ENCODE data around the gene CLTRN. TPM values are rescaled to one million over a fixed set of nuclear protein-coding genes. Genes with fewer than 3 reads are reported as not detected.

Gene CLTRN
- total RNA-seq, 1 experiment from 2014 or later, result 1.8 TPM

DNA sequence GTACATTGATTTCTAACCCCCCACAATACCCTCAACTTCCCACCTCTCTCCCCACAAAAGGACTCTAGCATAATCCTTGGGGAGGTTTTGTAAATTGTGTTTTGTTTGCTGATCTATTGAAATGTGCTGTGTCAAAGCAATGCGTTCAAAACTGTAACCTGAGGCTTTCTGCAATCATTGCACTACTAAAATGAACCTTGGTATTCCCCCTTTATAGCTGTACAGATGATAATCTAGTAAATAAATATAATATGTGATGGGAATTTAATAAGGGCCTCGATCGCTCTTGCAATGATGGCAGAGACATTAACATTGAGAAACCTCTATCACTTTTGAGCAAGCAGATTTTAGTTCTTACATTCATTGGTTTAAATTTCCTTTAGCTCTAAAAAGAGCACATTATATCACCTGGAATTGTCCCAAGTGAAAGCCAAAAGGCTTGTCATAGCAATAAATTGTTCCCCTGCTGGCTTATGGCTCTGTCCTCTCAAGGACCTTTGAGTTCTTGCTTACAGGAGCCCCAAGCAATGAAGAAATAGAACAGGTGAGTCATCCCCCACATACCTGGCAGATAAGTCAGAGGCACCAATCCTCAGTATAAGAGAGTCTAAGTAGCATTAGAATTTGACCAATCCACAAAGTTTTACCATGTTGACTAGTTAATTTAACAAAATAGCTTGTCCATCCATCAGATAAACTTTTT, 45.4 kb downstream of the CLTRN start:
- Histone ChIP-seq H3K9me3 (ENCODE audit: control insufficient read depth, low read depth, low read length) (no peaks in the 10 kb centered on the region), H3K79me1 (ENCODE audit: insufficient read depth, low read depth, low read length, poor library complexity, severe bottlenecking) (no peaks in the 10 kb centered on the region), H3K23me2 (ENCODE audit: insufficient read length, low read depth, low read length, poor library complexity, severe bottlenecking) (no peaks in the 10 kb centered on the region), H3K27me3 (ENCODE audit: insufficient read depth, low read length) (no peaks in the 10 kb centered on the region), H4K8ac (replicated peaks; ENCODE audit: insufficient read length, low read depth, low read length) (no peak overlapping the region), H4K20me1 (ENCODE audit: control insufficient read depth, insufficient read depth, insufficient read length) (no peaks in the 10 kb centered on the region), H3K56ac (ENCODE audit: insufficient read length, low read depth, low read length) (no peak overlapping the region), H2BK5ac (ENCODE audit: insufficient read length, low read length) (no peak overlapping the region), H2AK5ac (ENCODE audit: insufficient read length, low read length) (no peak overlapping the region), H3K14ac (ENCODE audit: insufficient read depth, low read length) (no peak overlapping the region), H3K4me2 (ENCODE audit: insufficient read depth, insufficient read length, low read length) (no peak overlapping the region), H3K4ac (ENCODE audit: low read depth, low read length) (no peak overlapping the region), H2BK20ac (ENCODE audit: low read depth, low read length, poor library complexity, severe bottlenecking) (no peak overlapping the region), H2BK120ac (ENCODE audit: low read depth, low read length, poor library complexity, severe bottlenecking) (no peak overlapping the region), H3K9ac (ENCODE audit: extremely low read depth, insufficient read length, low read length) (no peak overlapping the region), H3K23ac (ENCODE audit: insufficient read length, low read depth, low read length) (no peak overlapping the region), H2BK12ac (ENCODE audit: insufficient read length, low read depth, low read length) (no peak overlapping the region), H4K5ac (ENCODE audit: insufficient read length, low read depth, low read length) (no peak overlapping the region), H3K18ac (ENCODE audit: insufficient read length, low read depth, low read length) (no peak overlapping the region), H4K91ac (ENCODE audit: insufficient read length, low read depth, low read length) (no peak overlapping the region), H3K27ac (ENCODE audit: insufficient read length, low read depth, low read length) (no peak overlapping the region), H2AFZ (ENCODE audit: low read length) (no peak overlapping the region), H3K4me1 (ENCODE audit: insufficient read depth, low read length) (no peaks in the 10 kb centered on the region), H2BK15ac (ENCODE audit: low read depth, low read length) (no peak overlapping the region), H3K79me2 (ENCODE audit: insufficient read depth, low read length) (no peaks in the 10 kb centered on the region), H3T11ph (ENCODE audit: low read length) (no peak overlapping the region)
- Mint-ChIP-seq H3K36me3 (ENCODE audit: insufficient read depth in 1 of 3, low read depth in 3 of 3) (no peaks in the 10 kb centered on the region), H3K4me3 (no peak overlapping the region), H3K9me3 (no peaks in the 10 kb centered on the region), H3K27me3 (ENCODE audit: low read depth) (no peaks in the 10 kb centered on the region), H3K4me1 (peaks cover 0 to 8% of the 10 kb centered on the region in 2 experiments; a peak in 1 of 4 replicates), H3K27ac (peak overlapping the region in 1 of 3 experiments; percentile 6; a peak in 1 of 7 replicates)
- WGBS (ENCODE audit: extremely low coverage, insufficient read length, low lambda C conversion rate), result no CpG with 5 or more reads among the region's 3 CpGs
- no peak for TF ChIP-seq CTCF (conservative IDR thresholded peaks at IDR 0.05)
- no peak for DNase-seq

All from H9 (cell line).